GM12873 (cell line): ENCODE measurements around the gene INHA.

ENCODE experiments used
- CTCF ChIP-seq: IDR thresholded peaks from 2 replicates; pipeline ENCODE4 v1.5.1; 2012; ENCODE audit warnings: low read depth, mild to moderate bottlenecking, moderate library complexity, low read length, control low read depth; ENCODE audit not compliant: insufficient read depth; ENCODE audit errors: missing control alignments

The INHA gene

GRCh38 chr2:219569041-219569440 is 3.1 kb upstream of the INHA start:
- TF ChIP-seq CTCF, result no peak

DNA sequence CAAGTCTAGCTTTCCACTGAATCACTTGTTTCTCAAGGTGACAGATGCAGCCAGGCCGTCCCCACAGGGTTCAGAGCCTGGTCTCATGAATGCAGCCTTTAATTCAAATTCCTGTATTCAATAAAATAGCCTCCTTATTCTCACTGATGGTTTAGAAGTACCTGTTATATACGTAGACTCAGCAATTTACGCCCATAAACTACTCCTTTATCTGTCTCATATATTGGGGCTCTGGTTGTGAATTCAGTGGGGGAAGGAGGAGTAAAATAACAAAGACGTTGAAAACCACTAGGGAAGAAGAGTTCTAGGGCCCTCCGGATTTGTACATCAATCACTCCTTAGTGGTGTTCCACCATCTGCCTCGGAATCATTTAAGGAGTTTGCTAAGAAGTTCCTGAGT is 2.5 kb upstream of the INHA start:
- TF ChIP-seq CTCF, result no peak

DNA sequence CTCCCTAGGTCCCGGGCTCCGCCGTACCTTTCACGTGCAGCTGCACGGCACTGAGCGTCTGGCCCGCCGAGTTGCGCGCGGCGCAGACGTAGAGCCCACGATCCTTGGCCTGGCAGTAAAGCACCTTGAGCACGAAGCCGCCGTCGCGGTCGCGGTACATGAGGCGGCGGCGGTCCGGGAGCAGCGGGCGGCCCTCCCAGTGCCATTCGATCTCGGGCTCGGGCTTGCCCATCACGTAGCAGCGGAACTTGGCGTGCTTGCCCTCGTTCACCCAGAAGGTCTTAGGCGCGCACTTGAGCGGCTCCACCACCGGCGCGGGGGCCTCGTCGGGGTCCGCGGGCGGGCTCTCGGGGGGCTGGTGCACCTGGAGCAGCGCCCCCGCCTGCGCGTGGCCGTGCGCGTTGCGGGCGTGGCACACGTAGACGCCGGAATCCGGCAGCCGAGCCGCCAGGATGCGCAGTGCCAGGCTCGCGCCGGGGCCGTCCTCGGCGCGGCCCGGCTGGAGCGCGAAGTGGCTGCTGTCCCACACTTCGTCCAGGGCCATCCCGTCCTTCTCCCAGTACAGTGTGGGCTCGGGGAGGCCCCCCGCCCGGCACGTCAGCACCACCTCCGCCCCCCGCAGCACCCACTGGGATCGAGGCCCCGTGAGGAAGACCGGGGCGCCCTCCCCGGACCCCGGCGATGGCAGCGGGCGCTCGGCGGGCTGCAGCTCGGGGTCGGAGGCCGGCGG is 1.8 kb upstream of the INHA start:
- TF ChIP-seq CTCF, result no peak

- no peak for TF ChIP-seq CTCF
Observed at GRCh38 chr2:219570924-219571310, 1.2 kb upstream of the INHA start.

DNA sequence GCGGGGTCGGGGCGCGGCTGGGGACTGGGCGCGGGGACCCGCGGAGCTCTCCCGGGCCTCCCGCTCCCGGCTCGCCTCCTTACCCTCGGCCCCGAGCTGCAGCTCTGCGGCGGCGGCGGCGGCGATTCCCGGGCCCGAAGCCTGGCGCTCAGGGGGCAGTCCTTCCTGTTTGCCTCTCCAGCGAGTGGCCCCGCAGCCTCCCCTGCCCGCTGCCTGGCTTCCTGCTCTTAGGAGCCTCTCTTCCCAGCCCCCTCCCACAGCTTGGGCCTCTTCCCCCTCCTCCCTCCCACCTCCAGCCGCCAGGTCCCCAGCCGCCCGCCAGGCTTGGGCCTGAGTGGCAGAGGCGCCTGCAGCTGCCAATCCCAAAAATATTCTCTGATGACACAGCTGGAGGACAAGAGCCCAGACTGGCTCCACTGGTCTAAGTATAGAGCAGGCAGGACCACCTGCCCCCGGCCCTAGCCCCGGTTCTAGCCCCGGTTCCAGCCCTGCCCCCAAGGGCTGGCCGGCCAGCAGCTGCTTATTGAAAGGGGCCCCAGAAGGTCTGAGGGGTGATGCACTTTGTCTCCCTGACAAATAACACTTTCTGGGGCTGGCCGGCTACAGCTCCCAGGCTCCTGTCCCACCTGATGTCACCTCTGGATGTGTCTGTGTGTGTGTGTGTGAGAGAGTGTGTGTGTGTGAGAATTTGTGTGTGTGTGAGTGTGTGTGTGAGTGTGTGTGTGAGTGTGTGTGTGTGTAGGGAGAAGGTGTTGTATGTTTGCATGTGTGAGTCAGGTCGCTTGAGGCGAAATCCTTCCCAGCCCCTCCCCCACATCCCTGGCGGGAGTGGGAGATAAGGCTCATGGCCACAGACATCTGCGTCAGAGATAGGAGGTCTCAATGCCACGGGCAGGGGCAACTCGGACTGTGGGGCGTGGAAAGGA is 536 bp upstream of the INHA start, which contains the start of gene OBSL1:
Gene OBSL1, minus strand, starts transcription at position 229 of the 926 bp plus-strand sequence. CDS start 307 bp downstream, outside the sequence.
- TF ChIP-seq CTCF, result no peak

- TF ChIP-seq CTCF, result no peak
Observed at GRCh38 chr2:219573166-219573565, 1.1 kb downstream of the INHA start.
